ENCODE results near the gene DISC1. TPM values are rescaled to one million over a fixed set of nuclear protein-coding genes. Genes with fewer than 3 reads are reported as not detected.
A peak's percentile ranks its signal among the peaks of the same experiment; 100 is the strongest.

The DISC1 gene
- total and polyA plus RNA-seq, 8 donors: 0.42 to 6.6 (median 1.5) TPM

GRCh38 chr1:231748760-231749415 lies 122.3 kb downstream of the DISC1 start:
- Histone ChIP-seq H3K27me3 (no peaks in the 10 kb centered on the region), H3K36me3 (no peaks in the 10 kb centered on the region), H3K4me3 (no peak overlapping the region), H3K9me3 (no peaks in the 10 kb centered on the region), H3K27ac (no peak overlapping the region), H3K4me1 (no peaks in the 10 kb centered on the region)
- FAIRE-seq (no peak), DNase-seq (peak in 1 of 6 donors; percentile 21), ATAC-seq (no peak)
- intact Hi-C loops (cut with DNase I): no loop called here
- 60 to 63% methylated on average over 2 of the region's 2 CpGs for WGBS, 2 donors
- TF ChIP-seq CTCF (IDR thresholded peaks at IDR 0.05): no peak

GRCh38 chr1:231750296-231750695 lies 123.7 kb downstream of the DISC1 start:
- H3K27me3 ChIP-seq: no peaks in the 10 kb centered on the region
- no peaks in the 10 kb centered on the region for H3K36me3 ChIP-seq
- WGBS, 2 donors: 92 to 94% methylated on average over 2 of the region's 2 CpGs
- ATAC-seq: no peak
- H3K4me1 ChIP-seq: no peaks in the 10 kb centered on the region
- no peaks in the 10 kb centered on the region for H3K9me3 ChIP-seq
- no peak for FAIRE-seq
- H3K27ac ChIP-seq: no peak overlapping the region
- no peak for TF ChIP-seq CTCF (IDR thresholded peaks at IDR 0.05)
- intact Hi-C loops (cut with DNase I): no loop called here
- H3K4me3 ChIP-seq: no peak overlapping the region
- no peak for DNase-seq

- intact Hi-C loops (cut with DNase I): no loop called here
- no peaks in the 10 kb centered on the region for H3K9me3 ChIP-seq
- no peaks in the 10 kb centered on the region for H3K27me3 ChIP-seq
- DNase-seq: no peak
- TF ChIP-seq CTCF (IDR thresholded peaks at IDR 0.05): no peak
- no peaks in the 10 kb centered on the region for H3K4me1 ChIP-seq
- WGBS, 2 donors: 89 to 92% methylated on average over 3 of the region's 3 CpGs
- FAIRE-seq: no peak
- ATAC-seq: no peak
- no peak overlapping the region for H3K4me3 ChIP-seq
- no peaks in the 10 kb centered on the region for H3K36me3 ChIP-seq
- no peak overlapping the region for H3K27ac ChIP-seq
Observed at GRCh38 chr1:231750818-231751362, 124.3 kb downstream of the DISC1 start.

GRCh38 chr1:231751415-231751814 lies 124.8 kb downstream of the DISC1 start:
- no peaks in the 10 kb centered on the region for H3K27me3 ChIP-seq
- H3K4me1 ChIP-seq: no peaks in the 10 kb centered on the region
- no peak for TF ChIP-seq CTCF (IDR thresholded peaks at IDR 0.05)
- H3K36me3 ChIP-seq: no peaks in the 10 kb centered on the region
- H3K9me3 ChIP-seq: no peaks in the 10 kb centered on the region
- intact Hi-C loops (cut with DNase I): no loop called here
- FAIRE-seq: no peak
- ATAC-seq: no peak
- no peak overlapping the region for H3K4me3 ChIP-seq
- DNase-seq: no peak
- H3K27ac ChIP-seq: no peak overlapping the region

GRCh38 chr1:231753313-231753712 lies 126.7 kb downstream of the DISC1 start:
- H3K9me3 ChIP-seq: no peaks in the 10 kb centered on the region
- FAIRE-seq: no peak
- H3K36me3 ChIP-seq: no peaks in the 10 kb centered on the region
- ATAC-seq: no peak
- H3K4me3 ChIP-seq: no peak overlapping the region
- peaks cover 0 to 2% (median 0%) of the 10 kb centered on the region in 3 donors for H3K4me1 ChIP-seq
- no peaks in the 10 kb centered on the region for H3K27me3 ChIP-seq
- 83 to 89% methylated on average over 3 of the region's 3 CpGs for WGBS, 2 donors
- intact Hi-C loops (cut with DNase I): no loop called here
- TF ChIP-seq CTCF (IDR thresholded peaks at IDR 0.05): no peak
- no peak for DNase-seq
- H3K27ac ChIP-seq: no peak overlapping the region
